MCF 10A (cell line): ENCODE data around the gene KLF9. TPM values are rescaled to one million over a fixed set of nuclear protein-coding genes. Genes with fewer than 3 reads are reported as not detected.

Experiments
- BruUV-seq: library from RNA; stranded (reverse); fragments of 400-500 nt; replicated peaks from 2 replicates; lab custom pipeline; 2021; lab: Mats Ljungman, UMichigan
- CTCF ChIA-PET: fragments of 300-600 bp; sonication (Branson Sonifier 250); formaldehyde crosslinking; extraction: SDS; loops from one replicate; lab custom pipeline; 2021; ENCODE audit warnings: antibody characterized with exemption, inconsistent platforms; lab: Yijun Ruan, JAX
- POLR2A ChIA-PET: fragments of 300-600, 350-650 bp; sonication (Branson Sonifier 250); formaldehyde crosslinking; extraction: SDS; loops from one replicate; lab custom pipeline; 2020; ENCODE audit warnings: antibody characterized with exemption, inconsistent platforms; lab: Yijun Ruan, JAX
- DNase-seq: peaks from one replicate; pipeline ENCODE4 v3.0.0-alpha.2; 2018; ENCODE audit not compliant: unreplicated experiment
- H3K27ac Mint-ChIP-seq: one replicate; pipeline ENCODE4 v1.8.0; 2022; ENCODE audit warnings: mild to moderate bottlenecking, low read depth, mixed read lengths; ENCODE audit not compliant: unreplicated experiment
- H3K27me3 Mint-ChIP-seq: one replicate; pipeline ENCODE4 v1.8.0; 2022; ENCODE audit warnings: mixed read lengths; ENCODE audit not compliant: insufficient read depth, unreplicated experiment
- H3K36me3 Mint-ChIP-seq: one replicate; pipeline ENCODE4 v1.8.0; 2022; ENCODE audit warnings: mild to moderate bottlenecking, moderate library complexity, mixed read lengths; ENCODE audit not compliant: insufficient read depth, unreplicated experiment
- H3K4me1 Mint-ChIP-seq: one replicate; pipeline ENCODE4 v1.8.0; 2022; ENCODE audit warnings: mixed read lengths; ENCODE audit not compliant: insufficient read depth, unreplicated experiment
- H3K4me3 Mint-ChIP-seq: one replicate; pipeline ENCODE4 v1.8.0; 2022; ENCODE audit warnings: mild to moderate bottlenecking, moderate library complexity, mixed read lengths; ENCODE audit not compliant: unreplicated experiment
- H3K9me3 Mint-ChIP-seq: one replicate; pipeline ENCODE4 v1.8.0; 2022; ENCODE audit warnings: mixed read lengths; ENCODE audit not compliant: unreplicated experiment
- CTCF ChIP-seq: fragments of 200-600 bp; IDR thresholded peaks from one replicate; pipeline ENCODE4 v1.8.0; 2022; ENCODE audit warnings: antibody characterized with exemption, mild to moderate bottlenecking; ENCODE audit not compliant: unreplicated experiment
- intact Hi-C: fragments of 100-400 bp; cut with micrococcal nuclease; formaldehyde crosslinking; loops from 2 replicates; pipeline ENCODE4 v1.14.1; 2022
- total RNA-seq: library from RNA; stranded (reverse); gene quantifications from 2 replicates; pipeline ENCODE4 v1.2.3, GENCODE V29; 2022

Gene KLF9
- total RNA-seq, 1 experiment from 2014 or later, result 5.9 TPM

GRCh38 chr9:70442328-70442848 lies 27.9 kb upstream of the KLF9 start:
- H3K36me3 Mint-ChIP-seq, result no peaks in the 10 kb centered on the region
- intact Hi-C loops, result no loop called here
- BruUV-seq, result no TSS peak
- H3K27ac Mint-ChIP-seq, result no peak overlapping the region
- no peaks in the 10 kb centered on the region for H3K27me3 Mint-ChIP-seq
- no peak for TF ChIP-seq CTCF
- peaks cover 15% of the 10 kb centered on the region for H3K4me1 Mint-ChIP-seq
- POLR2A ChIA-PET, result no interaction called here
- H3K4me3 Mint-ChIP-seq, result no peak overlapping the region
- peak; percentile 12 for DNase-seq
- CTCF ChIA-PET, result no interaction called here
- peaks cover 7% of the 10 kb centered on the region for H3K9me3 Mint-ChIP-seq

GRCh38 chr9:70441622-70442021 lies 27.2 kb upstream of the KLF9 start:
- Mint-ChIP-seq H3K27me3 (no peaks in the 10 kb centered on the region), H3K9me3 (no peaks in the 10 kb centered on the region), H3K4me1 (peaks cover 15% of the 10 kb centered on the region), H3K27ac (no peak overlapping the region), H3K36me3 (no peaks in the 10 kb centered on the region), H3K4me3 (no peak overlapping the region)
- BruUV-seq, result no TSS peak
- no peak for TF ChIP-seq CTCF
- POLR2A ChIA-PET, result no interaction called here
- no peak for DNase-seq
- intact Hi-C loops, result no loop called here
- CTCF ChIA-PET, result no interaction called here

- TF ChIP-seq CTCF, result no peak
- ChIA-PET POLR2A (interaction anchor here (1.4 to 2.5 kb wide), 2 partner anchors 20 to 39 kb away, joined by 4 to 16 read pairs; no protein-coding TSS in a partner anchor), CTCF (no interaction called here)
- no peaks in the 10 kb centered on the region for H3K9me3 Mint-ChIP-seq
- H3K27ac Mint-ChIP-seq, result peak overlapping the region; percentile 63
- intact Hi-C loops, result no loop called here
- BruUV-seq, result no TSS peak
- peak; percentile 7 for DNase-seq
- H3K4me1 Mint-ChIP-seq, result peaks cover 23% of the 10 kb centered on the region
- H3K4me3 Mint-ChIP-seq, result no peak overlapping the region
- H3K27me3 Mint-ChIP-seq, result no peaks in the 10 kb centered on the region
- H3K36me3 Mint-ChIP-seq, result no peaks in the 10 kb centered on the region
Measured at GRCh38 chr9:70439991-70440706, 25.7 kb upstream of the KLF9 start.

- Mint-ChIP-seq H3K4me3 (no peak overlapping the region), H3K27me3 (no peaks in the 10 kb centered on the region), H3K4me1 (peaks cover 23% of the 10 kb centered on the region), H3K9me3 (no peaks in the 10 kb centered on the region), H3K36me3 (no peaks in the 10 kb centered on the region), H3K27ac (peak overlapping the region; percentile 80)
- POLR2A ChIA-PET, result interaction anchor here (1.4 to 2.5 kb wide), 2 partner anchors 18 to 41 kb away, joined by 4 to 16 read pairs; no protein-coding TSS in a partner anchor
- no TSS peak for BruUV-seq
- TF ChIP-seq CTCF, result no peak
- DNase-seq, result peak; percentile 92
- intact Hi-C loops, result no loop called here
- CTCF ChIA-PET, result interaction anchor here (0.6 to 1.5 kb wide), 4 partner anchors 16 to 164 kb away, joined by 3 to 5 read pairs (median 4); no protein-coding TSS in a partner anchor
Measured at GRCh38 chr9:70438341-70438928, 24.0 kb upstream of the KLF9 start.
